OCI-LY1 (cell line): ENCODE data around the gene GPR32.
"Not testable (repeated sequence)": the region's sequence is repeated elsewhere in the genome, so short reads cannot be mapped to it uniquely, and the experiment has no call there.

Experiments used
- H2AFZ ChIP-seq: fragments of 200-600 bp; sonication (generic), shearing (Covaris generic); 2 replicates; pipeline ENCODE4 v1.6.0; 2014; ENCODE audit warnings: antibody characterized with exemption, mild to moderate bottlenecking, low read length
- H3F3A ChIP-seq: fragments of 200-600 bp; sonication (generic), shearing (Covaris generic); 2 replicates; pipeline ENCODE4 v1.6.0; 2014; ENCODE audit warnings: mild to moderate bottlenecking, antibody characterized with exemption, low read length, moderate library complexity; ENCODE audit not compliant: insufficient read depth
- H3K27ac ChIP-seq: fragments of 200-600 bp; sonication (generic); 2 replicates; pipeline ENCODE4 v1.5.1; 2014; ENCODE audit warnings: low read length, mixed run types, mild to moderate bottlenecking, low read depth; ENCODE audit not compliant: poor library complexity, severe bottlenecking
- H3K27me3 ChIP-seq: fragments of 200-600 bp; sonication (generic); 2 replicates; pipeline ENCODE4 v1.6.0; 2014; ENCODE audit warnings: antibody characterized with exemption, mild to moderate bottlenecking, low read length, moderate library complexity; ENCODE audit not compliant: insufficient read depth
- H3K36me3 ChIP-seq: fragments of 200-600 bp; sonication (generic); 2 replicates; pipeline ENCODE4 v1.6.1; 2014; ENCODE audit warnings: mild to moderate bottlenecking, antibody characterized with exemption, low read length, moderate library complexity, mixed read lengths; ENCODE audit not compliant: insufficient read depth
- H3K4me1 ChIP-seq: fragments of 200-600 bp; sonication (generic); 2 replicates; pipeline ENCODE4 v1.5.1; 2014; ENCODE audit warnings: mild to moderate bottlenecking, low read length, moderate library complexity; ENCODE audit not compliant: insufficient read depth, severe bottlenecking
- H3K4me2 ChIP-seq: fragments of 200-600 bp; sonication (generic), shearing (Covaris generic); 2 replicates; pipeline ENCODE4 v1.6.1; 2014; ENCODE audit warnings: low read length
- H3K4me3 ChIP-seq: fragments of 200-600 bp; sonication (generic); 2 replicates; pipeline ENCODE4 v1.5.1; 2014; ENCODE audit warnings: low read length, low read depth, mild to moderate bottlenecking, mixed read lengths; ENCODE audit not compliant: poor library complexity, severe bottlenecking
- H3K79me2 ChIP-seq: fragments of 200-600 bp; shearing (Covaris generic); 2 replicates; pipeline ENCODE4 v1.6.1; 2016; ENCODE audit warnings: mixed run types, low read length, mixed read lengths; ENCODE audit not compliant: insufficient read depth
- H3K9ac ChIP-seq: fragments of 200-600 bp; sonication (generic), shearing (Covaris generic); 2 replicates; pipeline ENCODE4 v1.6.1; 2014; ENCODE audit warnings: mild to moderate bottlenecking, low read length, mixed read lengths
- H3K9me2 ChIP-seq: fragments of 200-600 bp; sonication (generic), shearing (Covaris generic); 2 replicates; pipeline ENCODE4 v1.6.1; 2014; ENCODE audit warnings: low read depth, mild to moderate bottlenecking, low read length, mixed read lengths
- H3K9me3 ChIP-seq: fragments of 200-600 bp; shearing (Covaris generic); 2 replicates; pipeline ENCODE4 v1.6.1; 2014; ENCODE audit warnings: low read length, mixed read lengths
- H4K20me1 ChIP-seq: fragments of 200-600 bp; sonication (generic), shearing (Covaris generic); 2 replicates; pipeline ENCODE4 v1.6.0; 2016; ENCODE audit warnings: mild to moderate bottlenecking, low read length; ENCODE audit not compliant: insufficient read depth
- EZH2 ChIP-seq: fragments of 200-600 bp; sonication (generic), shearing (Covaris generic); IDR thresholded peaks from 2 replicates; pipeline ENCODE4 v1.8.0; 2017; ENCODE audit warnings: borderline replicate concordance, mixed run types, mild to moderate bottlenecking, antibody characterized with exemption, low read length, moderate library complexity, mixed read lengths
- TF ChIP-seq, protein P1 (sequence below): fragments of 200-600 bp; sonication (generic), shearing (Covaris generic); IDR thresholded peaks from 2 replicates; pipeline ENCODE4 v1.5.1; 2017; ENCODE audit warnings: mild to moderate bottlenecking, antibody characterized with exemption, low read length, moderate library complexity, mixed read lengths

The GPR32 gene

DNA sequence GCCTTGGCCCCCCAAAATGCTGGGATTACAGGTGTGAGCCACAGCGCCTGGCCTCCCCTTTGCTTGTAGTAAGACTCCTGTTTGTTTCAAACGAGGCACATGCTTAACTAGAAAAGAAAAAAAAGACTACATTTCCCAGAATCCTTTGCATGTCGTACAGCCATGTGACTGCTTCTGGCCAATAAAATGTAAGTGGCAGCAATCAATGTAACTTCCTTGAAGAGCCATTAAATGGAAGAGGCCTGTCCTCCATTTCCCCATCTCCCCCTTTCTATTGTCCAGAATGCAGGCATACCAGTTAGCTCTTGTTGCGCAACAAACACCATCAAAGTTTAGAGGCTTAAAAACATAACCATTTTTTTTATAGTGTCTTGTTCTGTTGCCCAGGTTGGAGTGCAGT is 10.4 kb upstream of the GPR32 start:
- TF ChIP-seq EZH2: no peak
- TF ChIP-seq, protein P1, sequence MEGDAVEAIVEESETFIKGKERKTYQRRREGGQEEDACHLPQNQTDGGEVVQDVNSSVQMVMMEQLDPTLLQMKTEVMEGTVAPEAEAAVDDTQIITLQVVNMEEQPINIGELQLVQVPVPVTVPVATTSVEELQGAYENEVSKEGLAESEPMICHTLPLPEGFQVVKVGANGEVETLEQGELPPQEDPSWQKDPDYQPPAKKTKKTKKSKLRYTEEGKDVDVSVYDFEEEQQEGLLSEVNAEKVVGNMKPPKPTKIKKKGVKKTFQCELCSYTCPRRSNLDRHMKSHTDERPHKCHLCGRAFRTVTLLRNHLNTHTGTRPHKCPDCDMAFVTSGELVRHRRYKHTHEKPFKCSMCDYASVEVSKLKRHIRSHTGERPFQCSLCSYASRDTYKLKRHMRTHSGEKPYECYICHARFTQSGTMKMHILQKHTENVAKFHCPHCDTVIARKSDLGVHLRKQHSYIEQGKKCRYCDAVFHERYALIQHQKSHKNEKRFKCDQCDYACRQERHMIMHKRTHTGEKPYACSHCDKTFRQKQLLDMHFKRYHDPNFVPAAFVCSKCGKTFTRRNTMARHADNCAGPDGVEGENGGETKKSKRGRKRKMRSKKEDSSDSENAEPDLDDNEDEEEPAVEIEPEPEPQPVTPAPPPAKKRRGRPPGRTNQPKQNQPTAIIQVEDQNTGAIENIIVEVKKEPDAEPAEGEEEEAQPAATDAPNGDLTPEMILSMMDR: no peak
- Histone ChIP-seq H3K4me3 (no peak overlapping the region), H3K27ac (no peak overlapping the region), H3K36me3 (no peaks in the 10 kb centered on the region), H3K4me1 (no peaks in the 10 kb centered on the region), H3F3A (no peaks in the 10 kb centered on the region), H4K20me1 (no peaks in the 10 kb centered on the region), H3K4me2 (no peak overlapping the region), H3K9me2 (no peaks in the 10 kb centered on the region), H3K9me3 (no peaks in the 10 kb centered on the region), H3K27me3 (no peaks in the 10 kb centered on the region), H3K9ac (no peak overlapping the region), H2AFZ (no peak overlapping the region), H3K79me2 (no peaks in the 10 kb centered on the region)

DNA sequence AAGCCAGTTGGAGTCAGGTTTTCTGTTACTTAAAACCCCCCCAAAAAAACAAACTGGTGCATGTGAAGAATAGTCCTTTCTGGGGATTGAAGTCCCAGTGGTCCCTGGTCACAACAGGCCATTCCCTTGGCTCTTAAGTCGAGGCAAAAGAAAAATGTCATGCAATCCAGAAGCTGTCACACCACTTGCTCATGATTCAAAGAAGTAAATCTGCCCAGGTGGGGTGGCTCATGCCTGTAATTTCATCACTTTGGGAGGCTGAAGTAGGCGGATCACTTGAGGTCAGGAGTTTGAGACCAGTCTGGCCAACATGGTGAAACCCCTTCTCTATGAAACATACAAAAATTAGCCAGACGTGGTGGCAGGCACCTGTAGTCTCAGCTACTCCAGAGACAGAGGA is 8.8 kb upstream of the GPR32 start:
- not testable (repeated sequence) for H3F3A ChIP-seq, H3K9me3 ChIP-seq, H4K20me1 ChIP-seq, H3K4me3 ChIP-seq, H3K9me2 ChIP-seq, H3K36me3 ChIP-seq, H2AFZ ChIP-seq, H3K9ac ChIP-seq, H3K79me2 ChIP-seq, H3K4me1 ChIP-seq, H3K27me3 ChIP-seq, H3K27ac ChIP-seq, H3K4me2 ChIP-seq

DNA sequence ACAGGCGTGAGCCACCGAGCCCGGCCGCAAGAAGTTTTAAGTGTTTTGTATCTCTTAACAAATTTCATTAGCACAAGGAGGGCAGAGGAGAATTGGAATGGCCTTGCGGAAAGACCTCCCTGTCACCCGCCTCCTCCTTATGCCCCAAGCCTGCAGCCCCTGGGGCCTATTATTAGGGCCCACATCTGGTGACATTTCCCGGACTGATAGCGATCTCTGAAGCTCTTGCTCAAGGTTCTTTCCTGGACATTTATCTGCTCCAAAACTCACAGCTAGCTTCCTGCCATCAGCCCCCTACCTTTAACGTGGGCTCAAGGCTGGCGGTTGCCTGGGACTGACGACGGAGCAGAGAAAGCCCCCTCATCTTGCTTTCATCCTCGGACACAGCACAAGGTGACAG is 6.7 kb upstream of the GPR32 start:
- not testable (repeated sequence) for H3K27ac ChIP-seq, H3K36me3 ChIP-seq, H3K4me3 ChIP-seq, H3K27me3 ChIP-seq, H3K79me2 ChIP-seq, H3K9me2 ChIP-seq, H3F3A ChIP-seq, H3K4me1 ChIP-seq, H3K9me3 ChIP-seq, H3K9ac ChIP-seq, H4K20me1 ChIP-seq, H3K4me2 ChIP-seq, H2AFZ ChIP-seq

DNA sequence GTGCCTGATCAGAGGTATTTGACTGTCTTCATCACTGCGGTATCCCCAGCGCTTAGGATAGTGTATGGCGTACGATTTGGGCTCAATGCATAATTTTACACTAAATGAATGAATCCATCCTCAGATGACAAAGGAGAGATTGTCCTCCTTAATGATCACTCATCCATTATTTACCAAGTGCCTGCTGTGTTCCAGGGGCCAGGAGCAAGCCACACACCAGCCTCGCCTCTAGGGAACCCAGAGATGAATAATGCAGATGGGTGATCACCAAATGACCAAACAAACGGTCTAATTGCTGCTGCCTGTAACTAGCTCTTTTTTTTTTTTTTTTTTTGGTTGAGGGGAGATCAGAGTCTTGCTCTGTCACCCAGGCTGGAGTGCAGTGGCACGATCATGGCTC is 5.9 kb upstream of the GPR32 start:
- Histone ChIP-seq H3K27ac (no peak overlapping the region), H3F3A (no peaks in the 10 kb centered on the region), H2AFZ (no peak overlapping the region), H3K4me3 (no peak overlapping the region), H3K9ac (no peak overlapping the region), H3K4me1 (no peaks in the 10 kb centered on the region), H3K9me2 (no peaks in the 10 kb centered on the region), H3K4me2 (no peak overlapping the region), H3K36me3 (no peaks in the 10 kb centered on the region), H3K9me3 (no peaks in the 10 kb centered on the region), H3K27me3 (no peaks in the 10 kb centered on the region), H4K20me1 (no peaks in the 10 kb centered on the region), H3K79me2 (no peaks in the 10 kb centered on the region)
- TF ChIP-seq, protein P1: no peak
- no peak for TF ChIP-seq EZH2

DNA sequence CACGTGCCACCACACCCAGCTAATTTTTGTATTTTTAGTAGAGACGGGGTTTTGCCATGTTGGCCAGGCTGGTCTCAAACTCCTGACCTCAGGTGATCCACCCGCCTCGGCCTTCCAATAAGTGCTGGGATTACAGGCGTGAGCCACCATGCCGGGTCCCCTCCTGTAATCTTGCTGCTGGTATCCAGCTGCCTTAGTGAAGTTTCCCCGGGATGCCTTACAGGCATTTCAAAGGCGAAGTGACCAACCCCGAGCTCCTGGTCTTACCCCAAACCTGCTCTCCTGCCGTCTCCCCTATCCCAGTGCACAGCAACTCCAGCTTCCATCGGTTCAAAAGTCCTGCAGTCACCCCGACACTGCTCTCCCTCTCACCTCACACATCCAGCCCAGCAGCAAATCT is 3.5 kb upstream of the GPR32 start:
- not testable (repeated sequence) for H3K27me3 ChIP-seq, H3K4me2 ChIP-seq

DNA sequence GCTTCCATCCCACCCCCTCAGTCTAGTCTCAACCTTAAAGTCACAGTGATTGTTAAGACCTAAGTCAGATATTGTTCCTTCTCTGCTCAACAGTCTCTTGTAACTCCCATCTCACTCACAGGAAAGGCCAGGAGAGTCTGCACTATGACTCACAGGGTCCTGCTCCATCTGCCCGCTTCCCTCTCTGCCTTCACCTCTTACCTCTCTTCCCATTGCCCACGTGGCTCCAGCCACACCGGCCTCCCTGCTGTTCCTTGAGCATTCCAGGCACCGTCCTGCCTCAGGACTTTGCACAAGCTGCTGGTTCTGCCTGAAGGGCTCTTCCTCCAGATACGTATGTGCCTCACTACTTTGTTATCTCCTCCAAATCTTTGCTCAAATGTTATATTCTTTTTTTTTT is 3.0 kb upstream of the GPR32 start:
- H3K27ac ChIP-seq, H3K27me3 ChIP-seq, H3K9ac ChIP-seq, H3K36me3 ChIP-seq, H3K9me3 ChIP-seq, H3K4me1 ChIP-seq, H3F3A ChIP-seq, H4K20me1 ChIP-seq, H3K4me3 ChIP-seq, H3K79me2 ChIP-seq, H3K9me2 ChIP-seq, H2AFZ ChIP-seq, H3K4me2 ChIP-seq: not testable (repeated sequence)

More for the DNA sequence above, 3.5 kb upstream of the GPR32 start:
- H3K4me1 ChIP-seq, H4K20me1 ChIP-seq, H3K36me3 ChIP-seq, H3K79me2 ChIP-seq, H3K9me3 ChIP-seq, H3K4me3 ChIP-seq, H3K9me2 ChIP-seq, H3K9ac ChIP-seq, H3K27ac ChIP-seq, H3F3A ChIP-seq, H2AFZ ChIP-seq: not testable (repeated sequence)
